Measurements from ENCODE around the gene CFAP77.

DNA sequence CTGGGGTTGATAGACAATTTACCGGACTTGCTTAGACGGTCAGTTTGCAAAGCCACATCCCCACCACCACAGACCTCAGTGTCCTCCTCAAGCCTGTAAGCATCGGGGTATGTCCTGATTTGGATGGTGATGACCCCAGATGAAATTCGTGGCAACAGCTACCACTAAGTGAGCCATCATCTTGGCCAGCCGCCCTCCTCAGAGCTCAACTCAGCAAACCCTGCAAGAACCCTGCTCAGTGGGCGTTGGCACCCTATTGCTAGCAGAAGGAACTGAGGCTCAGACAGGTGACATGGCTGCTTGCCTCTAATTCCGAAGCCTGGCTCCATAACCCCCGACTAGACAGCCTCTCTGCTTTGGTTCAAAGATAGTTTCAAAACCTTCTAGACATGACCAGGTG lies 131.0 kb downstream of the CFAP77 start:
- TF ChIP-seq CTCF (IDR thresholded peaks at IDR 0.05) (no peak), POLR2AphosphoS5 (IDR thresholded peaks at IDR 0.05; ENCODE audit: insufficient read depth in 1 of 2, low read depth in 1 of 2) (no peak), POLR2A (IDR thresholded peaks at IDR 0.05) (no peak)
